ENCODE measurements around the gene AGR2. TPM values are rescaled to one million over a fixed set of nuclear protein-coding genes. Genes with fewer than 3 reads are reported as not detected.

AGR2 gene
- total and polyA plus RNA-seq, 10 donors = 0.17 to 0.38 (median 0.28) TPM; not detected in 7

DNA sequence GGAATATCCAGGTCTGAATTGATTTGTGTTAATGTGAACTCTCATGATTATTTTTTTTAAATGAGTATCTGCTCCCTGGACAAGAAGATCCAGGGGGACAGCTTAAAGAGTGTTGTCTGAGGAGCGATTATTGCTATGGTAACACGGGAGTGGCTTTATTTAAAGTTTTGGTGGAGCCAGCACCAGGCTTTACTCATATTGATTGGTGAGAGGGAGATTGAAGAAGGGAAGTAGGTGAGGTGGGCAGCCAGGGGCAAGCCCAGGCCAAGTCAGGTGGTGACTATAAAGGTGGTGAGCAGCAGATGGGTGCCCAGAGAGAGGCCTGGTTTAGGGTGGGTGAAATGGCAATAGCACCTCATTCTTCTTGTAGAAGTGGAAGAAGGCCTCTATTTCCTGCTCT lies 10.2 kb upstream of the AGR2 start:
- H3K9me3 ChIP-seq = no peaks in the 10 kb centered on the region
- H3K4me3 ChIP-seq = no peak overlapping the region
- H3K27ac ChIP-seq = no peak overlapping the region
- H3K36me3 ChIP-seq = no peaks in the 10 kb centered on the region
- intact Hi-C loops (cut with DNase I; ENCODE audit: low total_unique reads) = no loop called here
- no peak for TF ChIP-seq POLR2AphosphoS5 (IDR thresholded peaks at IDR 0.05)
- TF ChIP-seq, protein P1, sequence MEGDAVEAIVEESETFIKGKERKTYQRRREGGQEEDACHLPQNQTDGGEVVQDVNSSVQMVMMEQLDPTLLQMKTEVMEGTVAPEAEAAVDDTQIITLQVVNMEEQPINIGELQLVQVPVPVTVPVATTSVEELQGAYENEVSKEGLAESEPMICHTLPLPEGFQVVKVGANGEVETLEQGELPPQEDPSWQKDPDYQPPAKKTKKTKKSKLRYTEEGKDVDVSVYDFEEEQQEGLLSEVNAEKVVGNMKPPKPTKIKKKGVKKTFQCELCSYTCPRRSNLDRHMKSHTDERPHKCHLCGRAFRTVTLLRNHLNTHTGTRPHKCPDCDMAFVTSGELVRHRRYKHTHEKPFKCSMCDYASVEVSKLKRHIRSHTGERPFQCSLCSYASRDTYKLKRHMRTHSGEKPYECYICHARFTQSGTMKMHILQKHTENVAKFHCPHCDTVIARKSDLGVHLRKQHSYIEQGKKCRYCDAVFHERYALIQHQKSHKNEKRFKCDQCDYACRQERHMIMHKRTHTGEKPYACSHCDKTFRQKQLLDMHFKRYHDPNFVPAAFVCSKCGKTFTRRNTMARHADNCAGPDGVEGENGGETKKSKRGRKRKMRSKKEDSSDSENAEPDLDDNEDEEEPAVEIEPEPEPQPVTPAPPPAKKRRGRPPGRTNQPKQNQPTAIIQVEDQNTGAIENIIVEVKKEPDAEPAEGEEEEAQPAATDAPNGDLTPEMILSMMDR (IDR thresholded peaks at IDR 0.05 in 8 of 11, conservative IDR thresholded peaks at IDR 0.05 in 3 of 11) = no peak
- no peak for TF ChIP-seq POLR2A (IDR thresholded peaks at IDR 0.05)
- peaks cover 0 to 14% (median 2%) of the 10 kb centered on the region in 6 donors for H3K4me1 ChIP-seq
- 91 to 97% (median 94%) methylated on average over 2 of the region's 2 CpGs for WGBS, 5 donors
- no peak for DNase-seq
- peaks cover 0 to 4% (median 0%) of the 10 kb centered on the region in 7 donors for H3K27me3 ChIP-seq (replicated peaks in 1 of 7)

DNA sequence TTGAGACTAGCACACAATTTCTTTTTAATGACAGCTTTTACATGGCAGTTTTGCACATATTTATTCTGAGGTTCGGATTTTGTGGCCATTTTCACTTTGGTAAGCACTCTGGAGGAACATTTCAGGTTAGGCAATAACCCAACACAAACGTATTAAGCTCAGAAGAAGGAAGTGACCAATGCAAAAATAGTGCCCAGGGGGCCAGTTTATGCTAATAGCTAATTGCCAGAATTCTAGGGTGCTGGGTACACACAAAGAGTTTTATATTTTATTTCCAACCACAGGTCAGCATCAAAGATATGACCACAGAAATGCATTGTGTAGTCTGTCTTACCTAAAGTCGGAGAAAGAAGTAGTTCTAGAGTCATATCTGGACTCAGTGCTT lies 8.4 kb upstream of the AGR2 start:
- TF ChIP-seq POLR2A (IDR thresholded peaks at IDR 0.05) = no peak
- no peak for TF ChIP-seq POLR2AphosphoS5 (IDR thresholded peaks at IDR 0.05)
- TF ChIP-seq, protein P1 (IDR thresholded peaks at IDR 0.05 in 8 of 11, conservative IDR thresholded peaks at IDR 0.05 in 3 of 11) = no peak
- 50 to 67% (median 55%) methylated on average over 3 of the region's 3 CpGs for WGBS, 5 donors
- Histone ChIP-seq H3K9me3 (no peaks in the 10 kb centered on the region), H3K36me3 (no peaks in the 10 kb centered on the region), H3K27me3 (replicated peaks in 1 of 7) (peaks cover 0 to 4% (median 0%) of the 10 kb centered on the region in 7 donors), H3K4me1 (peaks cover 0 to 14% (median 2%) of the 10 kb centered on the region in 6 donors), H3K4me3 (no peak overlapping the region), H3K27ac (no peak overlapping the region)
- intact Hi-C loops (cut with DNase I; ENCODE audit: low total_unique reads) = no loop called here
- no peak for DNase-seq

DNA sequence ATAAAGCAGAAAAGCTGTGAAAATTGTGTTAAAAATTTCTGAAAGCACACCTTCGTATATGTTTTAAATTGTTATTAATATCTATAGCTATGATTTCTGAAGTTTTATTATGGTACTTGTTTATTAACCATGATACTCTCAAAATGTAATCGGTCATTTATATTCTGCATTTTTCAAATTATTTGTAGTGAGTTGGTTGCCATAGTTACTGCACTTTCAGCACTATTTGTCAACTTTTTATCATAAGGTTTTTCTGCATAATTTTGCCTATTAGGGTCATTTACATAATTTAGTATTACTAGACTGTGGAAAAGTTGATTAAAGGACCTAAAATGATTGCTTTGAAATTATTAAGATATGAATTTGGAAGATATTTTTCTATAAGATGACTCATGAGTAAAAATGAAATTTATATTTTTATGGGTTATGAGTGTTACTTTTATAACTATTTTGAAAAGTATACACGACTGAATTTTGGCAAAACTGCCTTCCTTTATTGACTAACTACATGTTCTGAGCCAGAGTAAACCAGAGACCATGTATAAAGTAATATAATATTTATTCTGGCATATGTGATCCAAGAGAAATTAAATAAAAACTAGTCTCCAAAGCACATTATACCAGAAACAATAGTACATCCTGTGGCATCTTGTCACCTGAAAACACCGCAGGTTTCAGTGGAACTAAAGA lies 7.9 kb upstream of the AGR2 start:
- no peak overlapping the region for H3K27ac ChIP-seq
- H3K4me1 ChIP-seq = peaks cover 0 to 14% (median 2%) of the 10 kb centered on the region in 6 donors
- H3K36me3 ChIP-seq = no peaks in the 10 kb centered on the region

DNA sequence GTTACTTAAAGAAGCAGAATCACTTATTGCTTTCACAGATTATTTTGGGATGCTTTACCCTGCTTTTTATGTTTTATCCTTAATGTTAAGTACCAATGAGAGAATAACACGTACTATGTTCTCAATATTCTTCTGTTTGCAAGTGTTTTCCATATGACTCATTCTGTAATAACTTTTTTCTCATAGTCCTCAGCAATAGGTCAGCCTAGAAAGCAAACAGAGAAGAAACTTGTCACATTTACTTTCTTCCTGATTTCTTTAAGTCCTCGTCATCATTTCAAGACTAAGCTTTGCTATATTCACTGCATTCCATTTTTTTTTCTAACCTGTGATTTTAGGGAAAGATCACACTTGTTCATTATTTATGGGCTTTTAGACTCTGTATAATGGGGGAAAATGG lies 6.8 kb upstream of the AGR2 start:
- Histone ChIP-seq H3K4me3 (no peak overlapping the region), H3K27ac (no peak overlapping the region), H3K4me1 (peaks cover 0 to 6% (median 0%) of the 10 kb centered on the region in 6 donors), H3K27me3 (replicated peaks in 1 of 7) (peaks cover 0 to 4% (median 0%) of the 10 kb centered on the region in 7 donors), H3K36me3 (no peaks in the 10 kb centered on the region), H3K9me3 (no peaks in the 10 kb centered on the region)
- intact Hi-C loops (cut with DNase I; ENCODE audit: low total_unique reads) = no loop called here
- TF ChIP-seq, protein P1 (IDR thresholded peaks at IDR 0.05 in 8 of 11, conservative IDR thresholded peaks at IDR 0.05 in 3 of 11) = no peak
- 62 to 76% (median 70%) methylated on average over 2 of the region's 2 CpGs for WGBS, 5 donors
- DNase-seq = no peak

More for the DNA sequence above, 7.9 kb upstream of the AGR2 start:
- intact Hi-C loops (cut with DNase I; ENCODE audit: low total_unique reads) = no loop called here
- H3K9me3 ChIP-seq = no peaks in the 10 kb centered on the region
- H3K4me3 ChIP-seq = no peak overlapping the region
- WGBS, 5 donors = 76 to 82% (median 79%) methylated on average over 4 of the region's 4 CpGs
- DNase-seq = no peak
- peaks cover 0 to 4% (median 0%) of the 10 kb centered on the region in 7 donors for H3K27me3 ChIP-seq (replicated peaks in 1 of 7)
- TF ChIP-seq POLR2AphosphoS5 (IDR thresholded peaks at IDR 0.05) (no peak), POLR2A (IDR thresholded peaks at IDR 0.05) (no peak)
- TF ChIP-seq, protein P1 (IDR thresholded peaks at IDR 0.05 in 8 of 11, conservative IDR thresholded peaks at IDR 0.05 in 3 of 11) = no peak

All from spleen (tissue), 11 donors.